ENCODE results near the gene TEX2.

Gene TEX2

DNA sequence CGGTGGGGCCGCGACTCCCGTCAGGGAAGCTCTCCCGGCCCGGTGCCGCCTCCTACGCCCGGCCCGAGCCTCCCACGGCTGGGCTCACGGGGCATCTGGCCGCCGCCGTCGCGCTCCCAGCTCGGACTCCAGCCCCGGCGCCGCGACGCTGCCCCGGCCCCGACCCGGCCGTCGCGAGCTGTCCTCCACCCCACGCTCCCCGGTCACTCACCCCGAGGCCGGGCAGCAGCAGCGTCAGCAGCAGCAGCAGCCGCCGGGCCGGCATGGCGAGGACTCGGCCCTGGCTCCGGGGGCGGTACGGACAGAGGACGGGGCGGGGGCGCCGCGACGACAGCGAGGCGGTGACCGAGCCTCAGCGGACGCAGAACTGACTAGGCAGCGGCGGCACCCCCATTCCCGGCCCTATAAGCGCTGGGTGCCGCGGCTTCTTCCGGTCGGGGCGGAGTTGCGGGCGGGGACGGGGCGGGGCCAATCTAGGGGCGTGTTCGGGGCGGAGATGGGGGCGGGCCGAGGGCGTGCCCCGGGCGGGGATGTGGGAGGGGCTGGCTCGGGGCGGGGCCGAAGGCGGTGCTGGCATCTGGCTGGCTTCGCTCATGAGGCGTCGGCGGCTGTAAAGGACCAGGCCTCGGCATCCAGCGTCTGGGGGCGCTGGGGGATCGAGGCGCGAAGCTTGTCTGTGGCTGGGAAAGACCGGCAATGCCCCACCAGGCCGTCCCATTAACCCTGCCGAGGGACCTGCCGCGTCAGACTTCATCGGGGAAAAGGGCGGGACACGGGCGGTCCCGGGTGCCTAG lies 133.1 kb downstream of the TEX2 start, which contains the start of gene ERN1:
Gene ERN1, minus strand, starts transcription at position 380 of the 794 bp plus-strand sequence. Its CDS starts 115 bp downstream, at position 265.
- TF ChIP-seq CTCF (IDR thresholded peaks at IDR 0.05; ENCODE audit: low read depth, low read length) (no peak), EZH2phosphoT487 (IDR thresholded peaks at IDR 0.05; ENCODE audit: low read depth) (no peak)
- H4K20me1 ChIP-seq (ENCODE audit: insufficient read depth, low read length), result peaks cover 32% of the 10 kb centered on the region
- H2AFZ ChIP-seq (ENCODE audit: low read depth, low read length), result peak within 1 kb of the TSS; percentile 10; the same call in 1 of the 2 replicates
- peaks cover 49% of the 10 kb centered on the region for H3K79me2 ChIP-seq (ENCODE audit: low read length)
- H3K4me3 ChIP-seq (ENCODE audit: low read length), result peak within 1 kb of the TSS; percentile 84
- peak within 1 kb of the TSS; percentile 91 for H3K9ac ChIP-seq (ENCODE audit: low read length)
- H3K27me3 ChIP-seq (ENCODE audit: low read depth, low read length), result no peaks in the 10 kb centered on the region
- H3K36me3 ChIP-seq (replicated peaks; ENCODE audit: low read depth, low read length), result peaks cover 21% of the 10 kb centered on the region
- H3K27ac ChIP-seq (ENCODE audit: low read length), result peak within 1 kb of the TSS; percentile 98
- H3K4me1 ChIP-seq (ENCODE audit: low read length), result peaks cover 46% of the 10 kb centered on the region
- H3K9me3 ChIP-seq (ENCODE audit: insufficient read depth, low read length), result no peaks in the 10 kb centered on the region
- peak within 1 kb of the TSS; percentile 85 for H3K4me2 ChIP-seq (ENCODE audit: low read length)

GRCh38 chr17:64129515-64129764 lies 133.6 kb downstream of the TEX2 start:
- Histone ChIP-seq H3K27me3 (ENCODE audit: low read depth, low read length) (no peaks in the 10 kb centered on the region), H2AFZ (ENCODE audit: low read depth, low read length) (no peak overlapping the region), H3K4me3 (ENCODE audit: low read length) (peak overlapping the region; percentile 84), H3K9ac (ENCODE audit: low read length) (peak overlapping the region; percentile 91), H3K79me2 (ENCODE audit: low read length) (peaks cover 55% of the 10 kb centered on the region), H3K36me3 (replicated peaks; ENCODE audit: low read depth, low read length) (peaks cover 25% of the 10 kb centered on the region), H3K27ac (ENCODE audit: low read length) (peak overlapping the region; percentile 61), H4K20me1 (ENCODE audit: insufficient read depth, low read length) (peaks cover 37% of the 10 kb centered on the region), H3K9me3 (ENCODE audit: insufficient read depth, low read length) (no peaks in the 10 kb centered on the region), H3K4me1 (ENCODE audit: low read length) (peaks cover 46% of the 10 kb centered on the region), H3K4me2 (ENCODE audit: low read length) (peak overlapping the region; percentile 85)
- TF ChIP-seq EZH2phosphoT487 (IDR thresholded peaks at IDR 0.05; ENCODE audit: low read depth), result no peak

- Histone ChIP-seq H3K4me3 (ENCODE audit: low read length) (peak overlapping the region; percentile 84), H3K27me3 (ENCODE audit: low read depth, low read length) (no peaks in the 10 kb centered on the region), H3K27ac (ENCODE audit: low read length) (peak overlapping the region; percentile 61), H3K79me2 (ENCODE audit: low read length) (peaks cover 60% of the 10 kb centered on the region), H2AFZ (ENCODE audit: low read depth, low read length) (no peak overlapping the region), H4K20me1 (ENCODE audit: insufficient read depth, low read length) (peaks cover 42% of the 10 kb centered on the region), H3K36me3 (replicated peaks; ENCODE audit: low read depth, low read length) (peaks cover 29% of the 10 kb centered on the region), H3K9ac (ENCODE audit: low read length) (peak overlapping the region; percentile 91), H3K4me2 (ENCODE audit: low read length) (peak overlapping the region; percentile 85), H3K4me1 (ENCODE audit: low read length) (peaks cover 49% of the 10 kb centered on the region), H3K9me3 (ENCODE audit: insufficient read depth, low read length) (no peaks in the 10 kb centered on the region)
- TF ChIP-seq CTCF (IDR thresholded peaks at IDR 0.05; ENCODE audit: low read depth, low read length) (no peak), EZH2phosphoT487 (IDR thresholded peaks at IDR 0.05; ENCODE audit: low read depth) (no peak)
Observed at GRCh38 chr17:64128787-64129514, 134.1 kb downstream of the TEX2 start.

DNA sequence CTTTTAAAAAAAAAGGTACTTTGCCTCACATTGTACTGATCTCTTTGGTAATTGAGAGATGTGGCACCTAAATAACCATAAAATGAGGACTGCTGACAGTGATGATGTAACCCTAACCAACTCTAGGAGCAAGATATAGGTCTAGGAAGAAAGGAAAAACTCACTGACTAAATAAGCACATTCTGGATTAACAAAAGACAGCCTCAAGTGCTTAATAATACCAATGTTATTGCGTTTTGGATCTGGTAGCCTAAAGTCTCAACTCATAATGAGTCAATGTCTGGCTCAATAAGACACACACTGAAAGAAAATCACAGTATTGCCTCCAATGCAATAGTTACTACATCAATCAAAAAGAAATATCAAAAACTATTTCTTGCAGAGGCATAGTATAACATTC lies 136.1 kb downstream of the TEX2 start:
- H3K27ac ChIP-seq (ENCODE audit: low read length), result no peak overlapping the region
- no peak overlapping the region for H3K9ac ChIP-seq (ENCODE audit: low read length)
- H3K4me2 ChIP-seq (ENCODE audit: low read length), result peak overlapping the region; percentile 14
- H3K27me3 ChIP-seq (ENCODE audit: low read depth, low read length), result no peaks in the 10 kb centered on the region
- peaks cover 80% of the 10 kb centered on the region for H3K79me2 ChIP-seq (ENCODE audit: low read length)
- peaks cover 40% of the 10 kb centered on the region for H3K36me3 ChIP-seq (replicated peaks; ENCODE audit: low read depth, low read length)
- H4K20me1 ChIP-seq (ENCODE audit: insufficient read depth, low read length), result peaks cover 54% of the 10 kb centered on the region
- no peak for TF ChIP-seq EZH2phosphoT487 (IDR thresholded peaks at IDR 0.05; ENCODE audit: low read depth)
- no peak for TF ChIP-seq CTCF (IDR thresholded peaks at IDR 0.05; ENCODE audit: low read depth, low read length)
- peaks cover 57% of the 10 kb centered on the region for H3K4me1 ChIP-seq (ENCODE audit: low read length)
- H3K4me3 ChIP-seq (ENCODE audit: low read length), result no peak overlapping the region
- no peak overlapping the region for H2AFZ ChIP-seq (ENCODE audit: low read depth, low read length)
- H3K9me3 ChIP-seq (ENCODE audit: insufficient read depth, low read length), result no peaks in the 10 kb centered on the region

All from OCI-LY3 (cell line).